Putamen (tissue), 1 donor: Measurements from ENCODE around the gene HHEX.
"Not testable (repeated sequence)": the region's sequence is repeated elsewhere in the genome, so short reads cannot be mapped to it uniquely, and the experiment has no call there.

Experiments used
- DNase-seq: peaks from one replicate; pipeline ENCODE4 v3.0.0-alpha.2; 2016; ENCODE audit warnings: low spot score

The HHEX gene

GRCh38 chr10:92689663-92690210 lies at the start of gene HHEX:
Gene HHEX, plus strand, starts transcription at chr10:92689955. Its CDS starts 32 bp downstream, at chr10:92689987.
- DNase-seq: peak; percentile 24

- no peak for DNase-seq
Observed at GRCh38 chr10:92640107-92640506, 49.6 kb upstream of the HHEX start.

- no peak for DNase-seq
Observed at GRCh38 chr10:92641492-92641891, 48.3 kb upstream of the HHEX start.

GRCh38 chr10:92644921-92645320 lies 44.8 kb upstream of the HHEX start:
- DNase-seq: no peak

GRCh38 chr10:92650864-92651263 lies 38.9 kb upstream of the HHEX start:
- DNase-seq: not testable (repeated sequence)

GRCh38 chr10:92655426-92655825 lies 34.3 kb upstream of the HHEX start:
- no peak for DNase-seq

GRCh38 chr10:92656266-92656961 lies 33.3 kb upstream of the HHEX start:
- no peak for DNase-seq

- DNase-seq: no peak
Observed at GRCh38 chr10:92657024-92657423, 32.7 kb upstream of the HHEX start.

GRCh38 chr10:92662848-92663247 lies 26.9 kb upstream of the HHEX start:
- no peak for DNase-seq

GRCh38 chr10:92664322-92664721 lies 25.4 kb upstream of the HHEX start:
- no peak for DNase-seq

GRCh38 chr10:92667078-92667477 lies 22.7 kb upstream of the HHEX start:
- no peak for DNase-seq

GRCh38 chr10:92677708-92678107 lies 12.0 kb upstream of the HHEX start:
- no peak for DNase-seq

- DNase-seq: no peak
Observed at GRCh38 chr10:92678206-92678605, 11.5 kb upstream of the HHEX start.

- no peak for DNase-seq
Observed at GRCh38 chr10:92681306-92681834, 8.4 kb upstream of the HHEX start.

- no peak for DNase-seq
Observed at GRCh38 chr10:92688573-92688926, 1.2 kb upstream of the HHEX start.

GRCh38 chr10:92688927-92689662 lies 660 bp upstream of the HHEX start:
- no peak for DNase-seq

GRCh38 chr10:92690211-92690914 lies 608 bp downstream of the HHEX start:
- peak; percentile 27 for DNase-seq

- DNase-seq: no peak
Observed at GRCh38 chr10:92690915-92691590, 1.3 kb downstream of the HHEX start.

GRCh38 chr10:92691591-92692079 lies 1.9 kb downstream of the HHEX start:
- DNase-seq: peak; percentile 24

- DNase-seq: no peak
Observed at GRCh38 chr10:92692080-92692671, 2.4 kb downstream of the HHEX start.
